ENCODE measurements around the gene KASH5. TPM values are rescaled to one million over a fixed set of nuclear protein-coding genes. Genes with fewer than 3 reads are reported as not detected.
"Not testable (repeated sequence)": the region's sequence is repeated elsewhere in the genome, so short reads cannot be mapped to it uniquely, and the experiment has no call there.

KASH5 gene
- total RNA-seq, 1 donor from 2014 or later, result not detected

- no peak for DNase-seq (ENCODE audit: low read depth in 2 of 2)
Measured at GRCh38 chr19:49453757-49454240, 65.8 kb downstream of the KASH5 start.

- DNase-seq (ENCODE audit: low read depth in 2 of 2), result no peak
Measured at GRCh38 chr19:49455773-49456172, 67.7 kb downstream of the KASH5 start.

GRCh38 chr19:49456326-49456725 is 68.3 kb downstream of the KASH5 start:
- no peak for DNase-seq (ENCODE audit: low read depth in 2 of 2)

- no peak for DNase-seq (ENCODE audit: low read depth in 2 of 2)
Measured at GRCh38 chr19:49458567-49458903, 70.5 kb downstream of the KASH5 start.

GRCh38 chr19:49459388-49459787 is 71.3 kb downstream of the KASH5 start:
- no peak for DNase-seq (ENCODE audit: low read depth in 2 of 2)

GRCh38 chr19:49461130-49461529 is 73.1 kb downstream of the KASH5 start:
- not testable (repeated sequence) for DNase-seq (ENCODE audit: low read depth in 2 of 2)

- no peak for DNase-seq (ENCODE audit: low read depth in 2 of 2)
Measured at GRCh38 chr19:49461656-49462055, 73.6 kb downstream of the KASH5 start.

- no peak for DNase-seq (ENCODE audit: low read depth in 2 of 2)
Measured at GRCh38 chr19:49462492-49462891, 74.4 kb downstream of the KASH5 start.

- DNase-seq (ENCODE audit: low read depth in 2 of 2), result no peak
Measured at GRCh38 chr19:49463960-49464740, 76.1 kb downstream of the KASH5 start.

GRCh38 chr19:49465371-49465770 is 77.3 kb downstream of the KASH5 start:
- DNase-seq (ENCODE audit: low read depth in 2 of 2), result no peak

Other genes with a start within 250 kb of the KASH5 start
- gene HRC, start 232.9 kb upstream of the KASH5 start, total RNA-seq, result not detected in 2 replicates
- gene TRPM4, start 230.5 kb upstream of the KASH5 start, total RNA-seq, result 10.8 and 18.2 TPM in 2 replicates
- gene SLC6A16, start 63.1 kb upstream of the KASH5 start, total RNA-seq, result 0.26 and 0.51 TPM in 2 replicates
- not detected in 2 replicates for gene CD37, start 52.8 kb upstream of the KASH5 start, total RNA-seq
- gene TEAD2, start 25.8 kb upstream of the KASH5 start, total RNA-seq, result 57.4 and 72.2 TPM in 2 replicates
- gene DKKL1, start 24.4 kb upstream of the KASH5 start, total RNA-seq, result 0.13 and 0.51 TPM in 2 replicates
- not detected in 2 replicates for gene PTH2, start 35.2 kb downstream of the KASH5 start, total RNA-seq
- not detected in 2 replicates for gene GFY, start 37.1 kb downstream of the KASH5 start, total RNA-seq
- 0.13 TPM in 2 replicates for gene SLC17A7, start 53.3 kb downstream of the KASH5 start, total RNA-seq
- gene PIH1D1, start 63.6 kb downstream of the KASH5 start, total RNA-seq, result 146 and 159 TPM in 2 replicates
- 41.3 and 61.4 TPM in 2 replicates for gene ALDH16A1, start 65.0 kb downstream of the KASH5 start, total RNA-seq
- gene FLT3LG, start 86.0 kb downstream of the KASH5 start, total RNA-seq, result 1.3 and 1.9 TPM in 2 replicates
- 3,699 and 4,643 TPM in 2 replicates for gene RPL13A, start 99.4 kb downstream of the KASH5 start, total RNA-seq
- 2,245 and 2,954 TPM in 2 replicates for gene RPS11, start 108.2 kb downstream of the KASH5 start, total RNA-seq
- gene FCGRT, start 124.4 kb downstream of the KASH5 start, total RNA-seq, result 51.9 and 184 TPM in 2 replicates
- gene RCN3, start 139.8 kb downstream of the KASH5 start, total RNA-seq, result 11.7 and 13.4 TPM in 2 replicates
- 109 and 127 TPM in 2 replicates for gene NOSIP, start 192.3 kb downstream of the KASH5 start, total RNA-seq
- gene PRRG2, start 193.1 kb downstream of the KASH5 start, total RNA-seq, result 2.4 and 7.1 TPM in 2 replicates
- gene PRR12, start 202.9 kb downstream of the KASH5 start, total RNA-seq, result 1.0 and 2.9 TPM in 2 replicates

Data from dermis microvascular lymphatic vessel endothelial cell (primary cell).